ENCODE measurements around the gene VPS4B. TPM values are rescaled to one million over a fixed set of nuclear protein-coding genes. Genes with fewer than 3 reads are reported as not detected.

VPS4B gene
- total RNA-seq, 1 experiment from 2014 or later = 60.2 TPM

DNA sequence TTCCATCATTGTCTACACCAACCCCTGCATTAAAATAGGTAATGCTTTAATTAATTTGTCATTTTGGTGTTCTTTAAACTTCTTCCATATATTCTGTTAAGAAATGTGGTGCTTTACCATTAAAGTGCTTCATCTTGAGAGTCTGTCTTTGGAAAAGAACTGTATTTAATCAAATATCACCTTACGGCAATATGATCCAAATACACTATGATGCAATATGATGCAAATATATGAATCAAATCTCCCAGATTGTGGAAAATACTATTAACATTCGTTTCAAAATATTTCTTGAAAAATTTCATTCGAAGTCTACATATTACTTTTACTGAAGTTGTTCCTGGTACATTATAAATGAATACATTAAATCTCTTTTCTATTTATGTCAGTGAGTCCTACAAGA, 23.0 kb downstream of the VPS4B start:
- no peaks in the 10 kb centered on the region for H3K9me3 ChIP-seq (ENCODE audit: control insufficient read depth, low read depth, low read length)
- H4K8ac ChIP-seq (replicated peaks; ENCODE audit: insufficient read length, low read depth, low read length) = no peak overlapping the region
- H4K5ac ChIP-seq (ENCODE audit: insufficient read length, low read depth, low read length) = no peak overlapping the region
- no peak overlapping the region for H3K27ac ChIP-seq (ENCODE audit: insufficient read length, low read depth, low read length)
- H2BK12ac ChIP-seq (ENCODE audit: insufficient read length, low read depth, low read length) = no peak overlapping the region
- no peaks in the 10 kb centered on the region for H3K27me3 ChIP-seq (ENCODE audit: insufficient read depth, low read length)
- H3K9me3 Mint-ChIP-seq = no peaks in the 10 kb centered on the region
- H3K23me2 ChIP-seq (ENCODE audit: insufficient read length, low read depth, low read length, poor library complexity, severe bottlenecking) = no peaks in the 10 kb centered on the region
- H3K36me3 Mint-ChIP-seq (ENCODE audit: insufficient read depth in 1 of 3, low read depth in 3 of 3) = peaks cover 13 to 81% (median 66%) of the 10 kb centered on the region in 3 experiments; a peak in 6 of 7 replicates
- H2AK5ac ChIP-seq (ENCODE audit: insufficient read length, low read length) = no peak overlapping the region
- H3K4me2 ChIP-seq (ENCODE audit: insufficient read depth, insufficient read length, low read length) = no peak overlapping the region
- H2BK5ac ChIP-seq (ENCODE audit: insufficient read length, low read length) = no peak overlapping the region
- no peak overlapping the region for H3K4me3 Mint-ChIP-seq
- no peak overlapping the region for H2BK20ac ChIP-seq (ENCODE audit: low read depth, low read length, poor library complexity, severe bottlenecking)
- no peak overlapping the region for H2BK120ac ChIP-seq (ENCODE audit: low read depth, low read length, poor library complexity, severe bottlenecking)
- no peak overlapping the region for H3K23ac ChIP-seq (ENCODE audit: insufficient read length, low read depth, low read length)
- H3K9ac ChIP-seq (ENCODE audit: extremely low read depth, insufficient read length, low read length) = no peak overlapping the region
- H4K91ac ChIP-seq (ENCODE audit: insufficient read length, low read depth, low read length) = no peak overlapping the region
- H3K14ac ChIP-seq (ENCODE audit: insufficient read depth, low read length) = no peak overlapping the region
- no peak overlapping the region for H3T11ph ChIP-seq (ENCODE audit: low read length)
- H3K4ac ChIP-seq (ENCODE audit: low read depth, low read length) = no peak overlapping the region
- TF ChIP-seq, protein P1, sequence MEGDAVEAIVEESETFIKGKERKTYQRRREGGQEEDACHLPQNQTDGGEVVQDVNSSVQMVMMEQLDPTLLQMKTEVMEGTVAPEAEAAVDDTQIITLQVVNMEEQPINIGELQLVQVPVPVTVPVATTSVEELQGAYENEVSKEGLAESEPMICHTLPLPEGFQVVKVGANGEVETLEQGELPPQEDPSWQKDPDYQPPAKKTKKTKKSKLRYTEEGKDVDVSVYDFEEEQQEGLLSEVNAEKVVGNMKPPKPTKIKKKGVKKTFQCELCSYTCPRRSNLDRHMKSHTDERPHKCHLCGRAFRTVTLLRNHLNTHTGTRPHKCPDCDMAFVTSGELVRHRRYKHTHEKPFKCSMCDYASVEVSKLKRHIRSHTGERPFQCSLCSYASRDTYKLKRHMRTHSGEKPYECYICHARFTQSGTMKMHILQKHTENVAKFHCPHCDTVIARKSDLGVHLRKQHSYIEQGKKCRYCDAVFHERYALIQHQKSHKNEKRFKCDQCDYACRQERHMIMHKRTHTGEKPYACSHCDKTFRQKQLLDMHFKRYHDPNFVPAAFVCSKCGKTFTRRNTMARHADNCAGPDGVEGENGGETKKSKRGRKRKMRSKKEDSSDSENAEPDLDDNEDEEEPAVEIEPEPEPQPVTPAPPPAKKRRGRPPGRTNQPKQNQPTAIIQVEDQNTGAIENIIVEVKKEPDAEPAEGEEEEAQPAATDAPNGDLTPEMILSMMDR (conservative IDR thresholded peaks at IDR 0.05) = no peak
- H3K18ac ChIP-seq (ENCODE audit: insufficient read length, low read depth, low read length) = no peak overlapping the region
- H3K27me3 Mint-ChIP-seq (ENCODE audit: low read depth) = no peaks in the 10 kb centered on the region
- no peak overlapping the region for H3K27ac Mint-ChIP-seq
- H4K20me1 ChIP-seq (ENCODE audit: control insufficient read depth, insufficient read depth, insufficient read length) = no peaks in the 10 kb centered on the region
- no peaks in the 10 kb centered on the region for H3K79me1 ChIP-seq (ENCODE audit: insufficient read depth, low read depth, low read length, poor library complexity, severe bottlenecking)
- H2AFZ ChIP-seq (ENCODE audit: low read length) = no peak overlapping the region
- no peaks in the 10 kb centered on the region for H3K4me1 Mint-ChIP-seq
- H3K4me1 ChIP-seq (ENCODE audit: insufficient read depth, low read length) = no peaks in the 10 kb centered on the region
- no peaks in the 10 kb centered on the region for H3K79me2 ChIP-seq (ENCODE audit: insufficient read depth, low read length)
- WGBS (ENCODE audit: extremely low coverage, insufficient read length, low lambda C conversion rate) = no CpG with 5 or more reads among the region's 3 CpGs
- no peak for DNase-seq
- no peak overlapping the region for H3K56ac ChIP-seq (ENCODE audit: insufficient read length, low read depth, low read length)
- no peak overlapping the region for H2BK15ac ChIP-seq (ENCODE audit: low read depth, low read length)

All from H9 (cell line).